ENCODE data around the gene PSMA2. TPM values are rescaled to one million over a fixed set of nuclear protein-coding genes. Genes with fewer than 3 reads are reported as not detected.

PSMA2 gene
- total RNA-seq, 4 donors from 2014 or later = 42.2 to 71.2 (median 63.8) TPM

DNA sequence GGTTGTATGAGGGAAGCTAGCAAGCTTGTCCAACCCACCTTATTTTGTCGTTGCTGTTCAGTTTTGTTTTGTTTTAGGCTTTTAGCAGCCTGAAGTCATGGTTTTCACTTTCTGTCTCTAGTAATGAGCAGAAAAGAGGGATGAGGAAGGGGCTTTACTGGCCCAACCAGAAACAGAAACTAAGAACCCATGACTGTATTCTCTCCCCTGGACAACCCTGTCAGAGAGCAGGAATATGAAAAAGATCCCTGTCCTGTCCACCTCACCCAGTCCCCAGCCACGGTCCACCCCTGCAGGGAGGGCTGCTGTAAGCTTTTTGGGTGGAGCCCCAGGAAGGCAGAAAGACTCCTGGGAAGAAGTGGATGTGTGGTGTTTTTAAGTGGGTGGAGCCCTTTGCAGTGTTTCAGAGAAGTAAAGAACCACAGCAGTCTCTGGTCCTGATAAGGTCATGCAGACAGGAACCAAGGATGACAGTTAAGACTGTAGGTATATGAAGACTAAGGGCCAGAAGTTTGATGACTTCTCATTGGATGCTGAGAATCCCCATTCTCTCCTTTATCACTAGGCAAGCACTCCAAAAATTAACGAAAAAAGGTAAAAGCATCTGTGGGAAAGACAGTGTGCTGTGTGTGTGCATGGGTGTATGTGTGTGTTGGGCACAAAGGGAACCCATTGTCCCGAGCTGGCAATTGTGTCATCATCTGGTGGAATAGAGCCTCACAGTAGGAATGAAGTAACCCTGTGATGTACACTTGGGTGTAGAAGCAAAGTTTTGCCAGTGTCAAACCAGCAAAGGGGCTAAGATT, 14.1 kb upstream of the PSMA2 start:
- H3K36me3 ChIP-seq = no peaks in the 10 kb centered on the region
- no peaks in the 10 kb centered on the region for H3K4me1 ChIP-seq
- no peaks in the 10 kb centered on the region for H3K27me3 ChIP-seq
- intact Hi-C loops (cut with DNase I) = loop anchor here (10.0 kb wide), 1 partner anchor 519 kb away; no protein-coding TSS in a partner anchor
- no peak overlapping the region for H3K27ac ChIP-seq
- WGBS, 2 donors = 33 to 57% methylated on average over 4 of the region's 4 CpGs
- TF ChIP-seq, protein P1, sequence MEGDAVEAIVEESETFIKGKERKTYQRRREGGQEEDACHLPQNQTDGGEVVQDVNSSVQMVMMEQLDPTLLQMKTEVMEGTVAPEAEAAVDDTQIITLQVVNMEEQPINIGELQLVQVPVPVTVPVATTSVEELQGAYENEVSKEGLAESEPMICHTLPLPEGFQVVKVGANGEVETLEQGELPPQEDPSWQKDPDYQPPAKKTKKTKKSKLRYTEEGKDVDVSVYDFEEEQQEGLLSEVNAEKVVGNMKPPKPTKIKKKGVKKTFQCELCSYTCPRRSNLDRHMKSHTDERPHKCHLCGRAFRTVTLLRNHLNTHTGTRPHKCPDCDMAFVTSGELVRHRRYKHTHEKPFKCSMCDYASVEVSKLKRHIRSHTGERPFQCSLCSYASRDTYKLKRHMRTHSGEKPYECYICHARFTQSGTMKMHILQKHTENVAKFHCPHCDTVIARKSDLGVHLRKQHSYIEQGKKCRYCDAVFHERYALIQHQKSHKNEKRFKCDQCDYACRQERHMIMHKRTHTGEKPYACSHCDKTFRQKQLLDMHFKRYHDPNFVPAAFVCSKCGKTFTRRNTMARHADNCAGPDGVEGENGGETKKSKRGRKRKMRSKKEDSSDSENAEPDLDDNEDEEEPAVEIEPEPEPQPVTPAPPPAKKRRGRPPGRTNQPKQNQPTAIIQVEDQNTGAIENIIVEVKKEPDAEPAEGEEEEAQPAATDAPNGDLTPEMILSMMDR (IDR thresholded peaks at IDR 0.05) = no peak
- DNase-seq = no peak
- H3K4me3 ChIP-seq (replicated peaks in 1 of 3) = no peak overlapping the region
- no peaks in the 10 kb centered on the region for H3K9me3 ChIP-seq

DNA sequence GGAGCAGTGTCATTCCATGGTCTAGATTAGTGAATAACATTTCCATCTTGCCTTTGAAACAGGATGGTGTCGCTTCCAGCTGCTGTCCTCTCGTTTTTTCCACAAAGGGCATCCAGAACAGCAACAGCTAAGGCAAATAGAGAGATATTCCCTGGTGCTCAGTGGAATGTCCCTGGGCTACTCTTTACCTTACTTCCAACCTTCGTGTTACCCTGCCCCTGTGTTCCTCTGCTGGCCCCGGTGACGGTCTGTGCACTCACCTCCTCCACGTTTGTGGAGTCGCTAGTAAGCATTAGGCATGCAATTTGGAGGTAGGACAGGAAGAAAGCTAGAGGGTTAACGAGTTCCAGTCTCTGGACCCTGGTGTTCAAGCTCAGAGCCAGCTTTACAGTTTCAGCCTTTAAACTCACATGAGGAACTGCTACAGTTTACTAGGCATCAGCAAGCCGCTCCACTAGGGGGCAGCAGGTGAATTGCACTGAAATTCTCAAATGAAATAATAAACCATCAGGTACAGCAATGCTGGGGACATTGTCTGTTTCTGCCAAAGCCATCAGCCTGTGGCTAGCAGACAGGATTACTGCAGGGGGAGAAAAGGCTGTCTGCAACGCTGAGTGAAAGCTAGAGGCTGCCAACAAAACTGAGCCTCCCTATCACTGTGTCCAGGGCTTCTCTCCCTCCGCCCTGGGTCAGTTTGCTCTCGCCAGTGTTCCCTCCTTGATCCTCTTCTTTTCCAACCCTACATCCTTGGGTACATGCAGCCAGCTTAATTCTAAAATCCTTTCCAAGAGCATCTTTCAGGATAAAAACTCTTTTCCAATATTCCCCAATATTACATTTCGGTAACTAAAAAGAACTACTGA, 9.2 kb upstream of the PSMA2 start:
- Histone ChIP-seq H3K36me3 (peaks cover 9 to 10% of the 10 kb centered on the region in 2 donors), H3K27ac (no peak overlapping the region), H3K9me3 (no peaks in the 10 kb centered on the region), H3K27me3 (no peaks in the 10 kb centered on the region), H3K4me1 (no peaks in the 10 kb centered on the region), H3K4me3 (replicated peaks in 1 of 3) (no peak overlapping the region)
- peak; percentile 84 to 91 for DNase-seq
- 57% methylated on average over 13 of the region's 13 CpGs for WGBS, 2 donors
- TF ChIP-seq, protein P1 (IDR thresholded peaks at IDR 0.05) = peak; percentile 60 to 90 (median 83)
- no peak for TF ChIP-seq POLR2A (IDR thresholded peaks at IDR 0.05)
- intact Hi-C loops (cut with DNase I) = loop anchor here (5.0 to 10.0 kb wide), 2 partner anchors 321 to 524 kb away; no protein-coding TSS in a partner anchor

- intact Hi-C loops (cut with DNase I) = loop anchor here (5.0 to 10.0 kb wide), 2 partner anchors 323 to 525 kb away; no protein-coding TSS in a partner anchor
- DNase-seq = no peak
- 79 to 96% methylated on average over 4 of the region's 4 CpGs for WGBS, 2 donors
- no peaks in the 10 kb centered on the region for H3K9me3 ChIP-seq
- H3K4me1 ChIP-seq = no peaks in the 10 kb centered on the region
- no peak overlapping the region for H3K4me3 ChIP-seq (replicated peaks in 1 of 3)
- peaks cover 21 to 25% of the 10 kb centered on the region in 2 donors for H3K36me3 ChIP-seq
- no peaks in the 10 kb centered on the region for H3K27me3 ChIP-seq
- TF ChIP-seq, protein P1 (IDR thresholded peaks at IDR 0.05) = no peak
- no peak for TF ChIP-seq POLR2A (IDR thresholded peaks at IDR 0.05)
- no peak overlapping the region for H3K27ac ChIP-seq
Measured at GRCh38 chr7:42939457-42940240, 7.7 kb upstream of the PSMA2 start.

GRCh38 chr7:42935861-42936260, 3.9 kb upstream of the PSMA2 start:
- H3K4me3 ChIP-seq (replicated peaks in 1 of 3) = no peak overlapping the region
- H3K27me3 ChIP-seq = no peaks in the 10 kb centered on the region
- TF ChIP-seq, protein P1 (IDR thresholded peaks at IDR 0.05) = no peak
- TF ChIP-seq POLR2A (IDR thresholded peaks at IDR 0.05) = no peak
- WGBS, 2 donors = 95 to 96% methylated on average over 5 of the region's 5 CpGs
- peaks cover 21 to 25% of the 10 kb centered on the region in 2 donors for H3K36me3 ChIP-seq
- no peak for DNase-seq
- H3K9me3 ChIP-seq = no peaks in the 10 kb centered on the region
- intact Hi-C loops (cut with DNase I) = no loop called here
- no peak overlapping the region for H3K27ac ChIP-seq
- H3K4me1 ChIP-seq = peaks cover 12 to 15% of the 10 kb centered on the region in 2 donors
